HCT116 (cell line): ENCODE results near the gene SRPK2.

Source experiments
- CEBPB ChIP-seq: IDR thresholded peaks from 2 replicates; pipeline ENCODE4 v1.6.1; 2012; ENCODE audit warnings: low read depth
- EZH2phosphoT487 ChIP-seq: fragments of 200-600 bp; IDR thresholded peaks from 2 replicates; pipeline ENCODE4 v1.6.1; 2018; ENCODE audit warnings: antibody characterized with exemption, borderline replicate concordance
- JUND ChIP-seq: IDR thresholded peaks from 2 replicates; pipeline ENCODE4 v1.6.1; 2012
- POLR2AphosphoS5 ChIP-seq: IDR thresholded peaks from 2 replicates; pipeline ENCODE4 v1.6.1; 2011; ENCODE audit warnings: mild to moderate bottlenecking, low read depth, low read length, moderate library complexity
- TCF7L2 ChIP-seq: IDR thresholded peaks from 2 replicates; pipeline ENCODE4 v1.7.0; 2011; ENCODE audit warnings: borderline replicate concordance, inconsistent platforms; ENCODE audit not compliant: insufficient read depth, insufficient read length; ENCODE audit errors: extremely low read depth
- TF ChIP-seq, protein P1 (sequence below), 3 experiments: fragments of 200-600 bp in 1 of 3; sonication (generic) in 1 of 3; IDR thresholded peaks in 2 of 3; conservative IDR thresholded peaks in 1 of 3; 2 replicates each; pipeline ENCODE4 v1.5.1; 2012 to 2017; ENCODE audit warnings: low read depth in 2 of 3, low read length in 2 of 3, antibody characterized with exemption in 1 of 3, borderline replicate concordance in 1 of 3, control low read depth in 1 of 3, mild to moderate bottlenecking in 1 of 3, mixed read lengths in 1 of 3, mixed run types in 1 of 3, moderate library complexity in 1 of 3; ENCODE audit not compliant: insufficient read depth in 1 of 3
- TF ChIP-seq, protein P2 (sequence below): IDR thresholded peaks from 2 replicates; pipeline ENCODE4 v1.6.1; 2012; ENCODE audit warnings: low read depth

DNA sequence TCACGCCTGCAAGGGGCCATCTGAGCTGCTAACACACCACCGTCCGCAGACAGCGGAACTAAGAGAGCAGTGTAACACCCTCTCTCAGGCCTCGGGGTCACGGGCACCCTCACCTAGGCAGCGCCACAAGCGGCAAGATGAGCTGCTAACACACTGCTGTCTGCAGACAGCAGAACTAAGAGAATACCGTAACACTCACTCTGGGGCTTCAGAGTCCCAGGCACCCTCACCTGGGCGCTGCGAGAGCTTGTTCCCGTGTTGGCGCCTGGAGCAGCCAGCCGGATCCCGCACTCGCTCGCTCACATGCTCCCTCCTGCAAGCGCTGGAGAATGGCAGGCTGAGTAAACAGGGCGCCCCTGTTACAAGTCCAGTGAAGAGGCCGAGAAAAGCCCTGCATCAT is 160.2 kb downstream of the SRPK2 start:
- no peak for TF ChIP-seq TCF7L2
- TF ChIP-seq, protein P1, sequence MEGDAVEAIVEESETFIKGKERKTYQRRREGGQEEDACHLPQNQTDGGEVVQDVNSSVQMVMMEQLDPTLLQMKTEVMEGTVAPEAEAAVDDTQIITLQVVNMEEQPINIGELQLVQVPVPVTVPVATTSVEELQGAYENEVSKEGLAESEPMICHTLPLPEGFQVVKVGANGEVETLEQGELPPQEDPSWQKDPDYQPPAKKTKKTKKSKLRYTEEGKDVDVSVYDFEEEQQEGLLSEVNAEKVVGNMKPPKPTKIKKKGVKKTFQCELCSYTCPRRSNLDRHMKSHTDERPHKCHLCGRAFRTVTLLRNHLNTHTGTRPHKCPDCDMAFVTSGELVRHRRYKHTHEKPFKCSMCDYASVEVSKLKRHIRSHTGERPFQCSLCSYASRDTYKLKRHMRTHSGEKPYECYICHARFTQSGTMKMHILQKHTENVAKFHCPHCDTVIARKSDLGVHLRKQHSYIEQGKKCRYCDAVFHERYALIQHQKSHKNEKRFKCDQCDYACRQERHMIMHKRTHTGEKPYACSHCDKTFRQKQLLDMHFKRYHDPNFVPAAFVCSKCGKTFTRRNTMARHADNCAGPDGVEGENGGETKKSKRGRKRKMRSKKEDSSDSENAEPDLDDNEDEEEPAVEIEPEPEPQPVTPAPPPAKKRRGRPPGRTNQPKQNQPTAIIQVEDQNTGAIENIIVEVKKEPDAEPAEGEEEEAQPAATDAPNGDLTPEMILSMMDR (IDR thresholded peaks at IDR 0.05 in 2 of 3, conservative IDR thresholded peaks at IDR 0.05 in 1 of 3; ENCODE audit: borderline replicate concordance in 1 of 3, insufficient read depth in 1 of 3, low read depth in 2 of 3, low read length in 2 of 3), result no peak
- TF ChIP-seq, protein P2, sequence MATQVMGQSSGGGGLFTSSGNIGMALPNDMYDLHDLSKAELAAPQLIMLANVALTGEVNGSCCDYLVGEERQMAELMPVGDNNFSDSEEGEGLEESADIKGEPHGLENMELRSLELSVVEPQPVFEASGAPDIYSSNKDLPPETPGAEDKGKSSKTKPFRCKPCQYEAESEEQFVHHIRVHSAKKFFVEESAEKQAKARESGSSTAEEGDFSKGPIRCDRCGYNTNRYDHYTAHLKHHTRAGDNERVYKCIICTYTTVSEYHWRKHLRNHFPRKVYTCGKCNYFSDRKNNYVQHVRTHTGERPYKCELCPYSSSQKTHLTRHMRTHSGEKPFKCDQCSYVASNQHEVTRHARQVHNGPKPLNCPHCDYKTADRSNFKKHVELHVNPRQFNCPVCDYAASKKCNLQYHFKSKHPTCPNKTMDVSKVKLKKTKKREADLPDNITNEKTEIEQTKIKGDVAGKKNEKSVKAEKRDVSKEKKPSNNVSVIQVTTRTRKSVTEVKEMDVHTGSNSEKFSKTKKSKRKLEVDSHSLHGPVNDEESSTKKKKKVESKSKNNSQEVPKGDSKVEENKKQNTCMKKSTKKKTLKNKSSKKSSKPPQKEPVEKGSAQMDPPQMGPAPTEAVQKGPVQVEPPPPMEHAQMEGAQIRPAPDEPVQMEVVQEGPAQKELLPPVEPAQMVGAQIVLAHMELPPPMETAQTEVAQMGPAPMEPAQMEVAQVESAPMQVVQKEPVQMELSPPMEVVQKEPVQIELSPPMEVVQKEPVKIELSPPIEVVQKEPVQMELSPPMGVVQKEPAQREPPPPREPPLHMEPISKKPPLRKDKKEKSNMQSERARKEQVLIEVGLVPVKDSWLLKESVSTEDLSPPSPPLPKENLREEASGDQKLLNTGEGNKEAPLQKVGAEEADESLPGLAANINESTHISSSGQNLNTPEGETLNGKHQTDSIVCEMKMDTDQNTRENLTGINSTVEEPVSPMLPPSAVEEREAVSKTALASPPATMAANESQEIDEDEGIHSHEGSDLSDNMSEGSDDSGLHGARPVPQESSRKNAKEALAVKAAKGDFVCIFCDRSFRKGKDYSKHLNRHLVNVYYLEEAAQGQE, result no peak
- no peak for TF ChIP-seq JUND
- no peak for TF ChIP-seq POLR2AphosphoS5
- TF ChIP-seq CEBPB, result no peak
- TF ChIP-seq EZH2phosphoT487, result no peak
